VCaP (cell line): ENCODE measurements around the gene CFTR.

Experiments
- H3K27ac ChIP-seq: fragments of 450-650 bp; 2 replicates; pipeline ENCODE4 v1.5.1; 2017
- CTCF ChIP-seq: fragments of 450-650 bp; conservative IDR thresholded peaks from 2 replicates; pipeline ENCODE4 v1.5.1; 2017; ENCODE audit warnings: mild to moderate bottlenecking, moderate library complexity

Gene CFTR

GRCh38 chr7:117480978-117481377 lies 1.2 kb downstream of the CFTR start:
- TF ChIP-seq CTCF = peak; percentile 74
- H3K27ac ChIP-seq = 0 out of 2 replicates have a peak overlapping the region, but pooled peaks have one; percentile 6

GRCh38 chr7:117485118-117485620 lies 5.3 kb downstream of the CFTR start:
- TF ChIP-seq CTCF = no peak
- H3K27ac ChIP-seq = peak overlapping the region; percentile 32

- H3K27ac ChIP-seq = no peak overlapping the region; the same call in 1 of the 2 replicates
- TF ChIP-seq CTCF = no peak
Measured at GRCh38 chr7:117489016-117489415, 9.2 kb downstream of the CFTR start.

- H3K27ac ChIP-seq = peak overlapping the region; percentile 64
- no peak for TF ChIP-seq CTCF
Measured at GRCh38 chr7:117489430-117489829, 9.6 kb downstream of the CFTR start.

- no peak for TF ChIP-seq CTCF
Measured at GRCh38 chr7:117489911-117490310, 10.1 kb downstream of the CFTR start.

GRCh38 chr7:117492649-117493048 lies 12.8 kb downstream of the CFTR start:
- TF ChIP-seq CTCF = no peak
- H3K27ac ChIP-seq = peak overlapping the region; percentile 64

More at GRCh38 chr7:117489911-117490310, 10.1 kb downstream of the CFTR start:
- H3K27ac ChIP-seq = peak overlapping the region; percentile 64

- TF ChIP-seq CTCF = no peak
- peak overlapping the region; percentile 64; the same call in 1 of the 2 replicates for H3K27ac ChIP-seq
Measured at GRCh38 chr7:117493460-117493859, 13.6 kb downstream of the CFTR start.

GRCh38 chr7:117495308-117495707 lies 15.5 kb downstream of the CFTR start:
- peak overlapping the region; percentile 56 for H3K27ac ChIP-seq
- TF ChIP-seq CTCF = no peak
